GM23338 (cell line): ENCODE results near the gene SULF2.
A peak's percentile ranks its signal among the peaks of the same experiment; 100 is the strongest.

Experiments used
- JUNB ChIP-seq: IDR thresholded peaks from one replicate; pipeline ENCODE4 v1.6.1; 2016; ENCODE audit warnings: antibody characterized with exemption; ENCODE audit not compliant: unreplicated experiment
- TF ChIP-seq, protein P1 (sequence below), 2 experiments: fragments of 200-600 bp in 1 of 2; sonication (generic) in 1 of 2; conservative IDR thresholded peaks; 2 replicates each; pipeline versions ENCODE4 v1.5.1 to v1.6.1; 2016 to 2017; ENCODE audit warnings: antibody characterized with exemption in 2 of 2, low read depth in 2 of 2, mild to moderate bottlenecking in 2 of 2, moderate library complexity in 1 of 2
- TF ChIP-seq, protein P2 (sequence below): IDR thresholded peaks from one replicate; pipeline ENCODE4 v1.6.1; 2018; ENCODE audit warnings: antibody characterized with exemption; ENCODE audit not compliant: unreplicated experiment

DNA sequence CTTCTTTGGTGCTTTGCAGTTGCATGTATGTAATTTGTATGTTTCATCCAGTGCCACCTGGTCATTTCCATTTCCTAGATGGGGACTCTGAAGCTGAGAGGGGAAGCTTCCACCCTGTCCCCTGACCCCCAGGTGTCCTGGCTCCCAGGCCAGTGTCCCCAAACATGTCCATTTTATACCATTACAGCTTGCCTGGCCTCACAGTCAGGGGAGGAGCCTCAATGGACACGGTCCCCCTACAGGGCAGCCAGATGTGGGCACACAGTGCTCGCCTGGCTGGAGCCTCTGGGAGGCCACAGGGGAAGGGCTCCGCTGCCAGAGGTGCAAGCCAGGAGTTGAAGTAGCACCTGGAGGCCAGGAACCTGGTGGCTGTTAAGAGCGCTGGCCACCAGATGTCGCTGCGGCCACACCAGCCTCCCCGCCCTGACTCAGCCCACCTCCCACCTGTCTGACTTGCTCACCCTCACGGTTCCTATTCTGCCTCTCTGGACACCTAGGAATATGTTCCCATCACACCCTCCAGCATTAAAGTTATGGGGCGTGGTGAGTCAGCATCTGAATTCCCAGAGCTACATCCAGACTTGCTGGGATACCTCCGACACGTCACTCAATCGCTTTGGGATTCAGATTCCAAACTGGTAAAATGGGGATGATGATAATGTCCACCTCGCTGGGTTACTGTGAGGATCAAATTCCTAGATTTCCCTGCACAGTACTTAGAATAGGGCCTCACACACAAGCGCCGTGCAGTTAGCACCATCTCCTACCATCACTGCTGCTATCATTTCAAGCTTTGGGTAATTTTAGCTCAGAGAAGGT, 107.4 kb downstream of the SULF2 start:
- TF ChIP-seq, protein P1, sequence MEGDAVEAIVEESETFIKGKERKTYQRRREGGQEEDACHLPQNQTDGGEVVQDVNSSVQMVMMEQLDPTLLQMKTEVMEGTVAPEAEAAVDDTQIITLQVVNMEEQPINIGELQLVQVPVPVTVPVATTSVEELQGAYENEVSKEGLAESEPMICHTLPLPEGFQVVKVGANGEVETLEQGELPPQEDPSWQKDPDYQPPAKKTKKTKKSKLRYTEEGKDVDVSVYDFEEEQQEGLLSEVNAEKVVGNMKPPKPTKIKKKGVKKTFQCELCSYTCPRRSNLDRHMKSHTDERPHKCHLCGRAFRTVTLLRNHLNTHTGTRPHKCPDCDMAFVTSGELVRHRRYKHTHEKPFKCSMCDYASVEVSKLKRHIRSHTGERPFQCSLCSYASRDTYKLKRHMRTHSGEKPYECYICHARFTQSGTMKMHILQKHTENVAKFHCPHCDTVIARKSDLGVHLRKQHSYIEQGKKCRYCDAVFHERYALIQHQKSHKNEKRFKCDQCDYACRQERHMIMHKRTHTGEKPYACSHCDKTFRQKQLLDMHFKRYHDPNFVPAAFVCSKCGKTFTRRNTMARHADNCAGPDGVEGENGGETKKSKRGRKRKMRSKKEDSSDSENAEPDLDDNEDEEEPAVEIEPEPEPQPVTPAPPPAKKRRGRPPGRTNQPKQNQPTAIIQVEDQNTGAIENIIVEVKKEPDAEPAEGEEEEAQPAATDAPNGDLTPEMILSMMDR (conservative IDR thresholded peaks at IDR 0.05; ENCODE audit: low read depth in 2 of 2): peak; percentile 73 to 97
- TF ChIP-seq JUNB: no peak
- TF ChIP-seq, protein P2, sequence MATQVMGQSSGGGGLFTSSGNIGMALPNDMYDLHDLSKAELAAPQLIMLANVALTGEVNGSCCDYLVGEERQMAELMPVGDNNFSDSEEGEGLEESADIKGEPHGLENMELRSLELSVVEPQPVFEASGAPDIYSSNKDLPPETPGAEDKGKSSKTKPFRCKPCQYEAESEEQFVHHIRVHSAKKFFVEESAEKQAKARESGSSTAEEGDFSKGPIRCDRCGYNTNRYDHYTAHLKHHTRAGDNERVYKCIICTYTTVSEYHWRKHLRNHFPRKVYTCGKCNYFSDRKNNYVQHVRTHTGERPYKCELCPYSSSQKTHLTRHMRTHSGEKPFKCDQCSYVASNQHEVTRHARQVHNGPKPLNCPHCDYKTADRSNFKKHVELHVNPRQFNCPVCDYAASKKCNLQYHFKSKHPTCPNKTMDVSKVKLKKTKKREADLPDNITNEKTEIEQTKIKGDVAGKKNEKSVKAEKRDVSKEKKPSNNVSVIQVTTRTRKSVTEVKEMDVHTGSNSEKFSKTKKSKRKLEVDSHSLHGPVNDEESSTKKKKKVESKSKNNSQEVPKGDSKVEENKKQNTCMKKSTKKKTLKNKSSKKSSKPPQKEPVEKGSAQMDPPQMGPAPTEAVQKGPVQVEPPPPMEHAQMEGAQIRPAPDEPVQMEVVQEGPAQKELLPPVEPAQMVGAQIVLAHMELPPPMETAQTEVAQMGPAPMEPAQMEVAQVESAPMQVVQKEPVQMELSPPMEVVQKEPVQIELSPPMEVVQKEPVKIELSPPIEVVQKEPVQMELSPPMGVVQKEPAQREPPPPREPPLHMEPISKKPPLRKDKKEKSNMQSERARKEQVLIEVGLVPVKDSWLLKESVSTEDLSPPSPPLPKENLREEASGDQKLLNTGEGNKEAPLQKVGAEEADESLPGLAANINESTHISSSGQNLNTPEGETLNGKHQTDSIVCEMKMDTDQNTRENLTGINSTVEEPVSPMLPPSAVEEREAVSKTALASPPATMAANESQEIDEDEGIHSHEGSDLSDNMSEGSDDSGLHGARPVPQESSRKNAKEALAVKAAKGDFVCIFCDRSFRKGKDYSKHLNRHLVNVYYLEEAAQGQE: no peak
